Central memory CD8-positive, alpha-beta T cell (primary cell): ENCODE measurements around the gene MICAL2.

Experiments used
- ATAC-seq: fragments of 150-1000 bp; cut with Tn5 transposase; replicated peaks from 2 replicates; pipeline ENCODE4 v1.10.0; 2022; ENCODE audit warnings: mild to moderate bottlenecking, moderate FRiP score, moderate number of reproducible peaks; ENCODE audit not compliant: poor library complexity, severe bottlenecking; ENCODE audit errors: extremely low read depth
- DNase-seq, 2 donors: peaks; one replicate each; pipeline ENCODE4 v3.0.0; 2021; ENCODE audit warnings: low spot score in 2 of 2
- H3K27ac Mint-ChIP-seq: one replicate; pipeline ENCODE4 v1.8.0; 2022; ENCODE audit warnings: low read depth, mild to moderate bottlenecking, moderate library complexity, mixed read lengths
- H3K27me3 Mint-ChIP-seq: one replicate; pipeline ENCODE4 v1.8.0; 2022; ENCODE audit warnings: mixed read lengths
- H3K36me3 Mint-ChIP-seq: one replicate; pipeline ENCODE4 v1.8.0; 2022; ENCODE audit warnings: mild to moderate bottlenecking, moderate library complexity, mixed read lengths; ENCODE audit not compliant: insufficient read depth
- H3K4me1 Mint-ChIP-seq: one replicate; pipeline ENCODE4 v1.8.0; 2022; ENCODE audit warnings: mixed read lengths
- H3K4me3 Mint-ChIP-seq: one replicate; pipeline ENCODE4 v1.8.0; 2022; ENCODE audit warnings: mild to moderate bottlenecking, moderate library complexity, mixed read lengths
- H3K9me3 Mint-ChIP-seq: one replicate; pipeline ENCODE4 v1.8.0; 2022; ENCODE audit warnings: mixed read lengths

Gene MICAL2

DNA sequence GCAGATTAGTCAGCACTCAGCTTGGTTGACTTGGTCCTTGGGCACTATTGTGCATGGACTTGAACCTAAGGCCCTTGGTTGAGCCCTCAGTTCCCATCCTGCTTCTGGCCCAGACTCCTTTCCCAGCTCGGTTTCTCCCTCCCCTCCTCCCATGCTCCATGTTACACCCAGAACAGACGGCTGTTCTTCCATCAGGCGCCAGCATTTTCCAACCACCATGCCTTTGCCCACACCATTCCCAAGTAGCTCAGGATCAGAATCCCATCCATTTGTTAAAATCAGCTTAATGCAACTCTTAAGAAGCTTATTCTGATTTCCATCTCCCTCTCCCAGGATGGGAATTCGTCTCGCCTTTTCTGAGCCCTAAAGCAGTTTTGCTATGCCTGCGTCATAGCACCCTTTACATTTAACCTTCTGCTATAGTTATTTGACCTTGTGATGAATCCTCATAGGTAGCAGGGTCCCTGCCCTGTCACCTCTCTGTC, 110.7 kb downstream of the MICAL2 start:
- peaks cover 72% of the 10 kb centered on the region for H3K4me1 Mint-ChIP-seq
- no peak for DNase-seq
- H3K27me3 Mint-ChIP-seq, result no peaks in the 10 kb centered on the region
- peak overlapping the region; percentile 80 for H3K4me3 Mint-ChIP-seq
- no peak for ATAC-seq
- no peaks in the 10 kb centered on the region for H3K9me3 Mint-ChIP-seq
- H3K27ac Mint-ChIP-seq, result peak overlapping the region; percentile 79
- H3K36me3 Mint-ChIP-seq, result peaks cover 40% of the 10 kb centered on the region

DNA sequence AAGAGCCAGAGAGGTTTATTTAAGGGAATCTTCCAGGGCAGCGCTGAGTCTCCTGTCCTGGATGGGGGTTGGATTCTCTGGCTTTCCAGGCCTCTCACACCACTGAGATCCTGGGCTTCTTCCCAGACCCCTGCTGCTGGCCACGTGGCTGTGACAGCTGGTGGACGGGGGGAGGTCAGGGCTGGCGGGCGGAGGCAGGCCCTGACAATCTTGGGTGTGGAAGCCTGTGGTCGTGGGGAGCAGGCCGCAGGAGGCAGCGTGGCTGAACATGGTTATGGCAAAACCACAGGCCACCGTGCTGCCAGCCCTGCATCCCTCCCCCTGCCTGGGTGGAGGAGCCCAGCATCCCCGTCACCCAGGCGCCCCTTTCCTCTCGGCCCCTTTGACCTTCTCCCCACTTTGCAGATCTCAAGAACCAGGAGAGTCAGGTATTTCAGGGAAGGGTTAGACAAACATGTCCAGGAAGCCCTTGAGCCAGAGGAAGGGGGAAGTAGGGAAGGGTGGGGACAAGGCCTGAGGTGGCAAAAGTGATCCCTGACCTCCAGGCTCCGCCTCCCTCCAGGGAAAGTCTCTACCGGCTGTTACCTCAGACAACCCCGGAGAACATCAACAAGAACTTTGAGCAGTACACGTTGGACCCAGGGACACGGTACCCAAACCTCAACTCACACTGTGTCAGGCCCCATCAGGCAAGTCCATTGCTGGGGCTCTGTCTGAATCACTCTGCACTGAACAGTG, 111.8 kb downstream of the MICAL2 start:
- Mint-ChIP-seq H3K36me3 (peaks cover 45% of the 10 kb centered on the region), H3K9me3 (no peaks in the 10 kb centered on the region), H3K4me1 (peaks cover 68% of the 10 kb centered on the region), H3K4me3 (peak overlapping the region; percentile 80), H3K27ac (peak overlapping the region; percentile 79), H3K27me3 (no peaks in the 10 kb centered on the region)
- DNase-seq (no peak), ATAC-seq (no peak)

DNA sequence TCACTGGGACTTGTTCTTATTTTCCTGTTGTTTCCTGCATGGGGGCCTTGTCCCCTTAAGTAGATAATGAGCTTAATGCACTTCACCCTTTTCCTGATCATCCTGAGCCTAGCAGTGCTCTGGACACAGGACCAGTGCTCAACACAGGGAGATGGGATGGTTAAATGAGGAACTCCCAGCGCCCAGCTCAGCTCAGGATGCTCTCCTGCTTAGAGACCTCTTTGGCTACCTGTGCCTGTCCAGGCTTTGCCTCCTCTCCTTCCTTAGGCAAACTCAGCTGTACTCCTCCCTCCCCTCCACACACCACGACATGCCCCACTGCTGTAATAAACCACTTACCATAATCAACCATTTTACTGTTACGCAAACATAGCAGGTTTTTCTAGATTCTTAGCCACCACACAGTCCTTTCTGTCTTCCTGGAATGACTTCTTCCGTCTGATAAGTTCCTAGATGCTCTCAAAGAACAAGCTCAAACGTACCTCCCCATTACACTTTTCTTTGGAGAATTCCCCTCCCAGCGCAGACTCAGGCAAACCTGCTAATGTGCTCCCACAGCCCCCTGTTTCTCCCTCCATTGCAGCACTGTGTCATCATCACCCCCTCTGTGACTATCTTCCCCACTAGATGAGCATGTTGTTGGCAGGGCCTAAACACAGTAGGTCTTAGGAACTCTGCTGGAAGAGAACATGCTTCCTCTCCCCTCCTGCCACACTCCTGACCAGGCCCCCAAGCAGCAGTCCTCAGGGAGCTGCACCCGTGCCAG, 113.6 kb downstream of the MICAL2 start:
- no peaks in the 10 kb centered on the region for H3K9me3 Mint-ChIP-seq
- H3K4me1 Mint-ChIP-seq, result peaks cover 67% of the 10 kb centered on the region
- peak overlapping the region; percentile 80 for H3K4me3 Mint-ChIP-seq
- DNase-seq (no peak), ATAC-seq (peak; percentile 44)
- H3K27me3 Mint-ChIP-seq, result no peaks in the 10 kb centered on the region
- H3K36me3 Mint-ChIP-seq, result peaks cover 48% of the 10 kb centered on the region
- peak overlapping the region; percentile 97 for H3K27ac Mint-ChIP-seq

DNA sequence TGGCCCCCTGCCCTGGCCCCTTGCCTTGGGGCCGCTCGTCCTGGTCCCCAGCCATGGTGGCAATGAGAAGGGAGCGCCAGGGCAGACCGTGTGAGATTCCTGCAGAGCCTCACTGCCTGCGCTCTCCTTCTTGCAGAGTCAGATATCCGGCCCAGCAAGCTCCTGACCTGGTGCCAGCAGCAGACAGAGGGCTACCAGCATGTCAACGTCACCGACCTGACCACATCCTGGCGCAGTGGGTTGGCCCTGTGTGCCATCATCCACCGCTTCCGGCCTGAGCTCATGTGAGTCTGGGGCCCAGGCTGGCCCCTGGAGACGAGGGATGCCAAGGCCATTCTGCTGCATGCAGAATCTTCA, 114.1 kb downstream of the MICAL2 start:
- peak overlapping the region; percentile 80 for H3K4me3 Mint-ChIP-seq
- no peaks in the 10 kb centered on the region for H3K9me3 Mint-ChIP-seq
- H3K36me3 Mint-ChIP-seq, result peaks cover 44% of the 10 kb centered on the region
- peak overlapping the region; percentile 97 for H3K27ac Mint-ChIP-seq
- DNase-seq (peak; percentile 80 to 91), ATAC-seq (peak; percentile 96)
- H3K27me3 Mint-ChIP-seq, result no peaks in the 10 kb centered on the region
- peaks cover 67% of the 10 kb centered on the region for H3K4me1 Mint-ChIP-seq

DNA sequence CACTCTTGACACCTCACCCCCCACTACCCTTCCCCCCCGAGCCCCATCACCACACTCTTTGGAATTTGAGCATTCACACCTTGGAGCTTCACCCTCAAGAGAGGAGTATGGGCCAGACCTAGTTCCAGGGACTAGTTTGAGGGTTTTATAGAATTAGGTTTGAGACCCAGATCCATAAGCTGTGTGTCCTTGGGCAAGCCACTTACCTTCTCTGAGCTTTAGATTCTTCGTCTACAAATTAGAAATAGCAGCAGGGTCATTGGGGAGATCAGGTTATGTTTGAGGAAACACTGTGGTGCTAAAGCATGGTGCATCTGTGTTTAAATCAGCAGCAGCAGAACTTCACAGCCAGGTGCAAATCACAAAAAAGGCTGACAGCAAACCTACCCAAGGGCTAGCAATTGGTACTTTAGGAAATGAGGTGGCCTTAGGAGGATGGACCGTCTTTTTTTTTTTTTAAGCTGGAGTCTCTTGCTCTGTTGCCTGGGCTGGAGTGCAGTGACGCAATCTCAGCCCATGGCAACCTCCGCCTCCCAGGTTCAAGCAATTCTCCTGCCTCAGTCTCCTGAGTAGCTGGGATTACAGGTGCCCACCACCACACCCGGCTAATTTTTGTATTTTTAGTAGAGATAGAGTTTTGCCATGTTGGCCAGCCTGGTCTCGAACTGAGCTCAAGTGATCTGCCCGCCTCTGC, 114.8 kb downstream of the MICAL2 start:
- Mint-ChIP-seq H3K36me3 (peaks cover 45% of the 10 kb centered on the region), H3K4me1 (peaks cover 60% of the 10 kb centered on the region), H3K27ac (peak overlapping the region; percentile 97), H3K4me3 (peak overlapping the region; percentile 80), H3K9me3 (no peaks in the 10 kb centered on the region), H3K27me3 (no peaks in the 10 kb centered on the region)
- ATAC-seq (no peak), DNase-seq (no peak)

DNA sequence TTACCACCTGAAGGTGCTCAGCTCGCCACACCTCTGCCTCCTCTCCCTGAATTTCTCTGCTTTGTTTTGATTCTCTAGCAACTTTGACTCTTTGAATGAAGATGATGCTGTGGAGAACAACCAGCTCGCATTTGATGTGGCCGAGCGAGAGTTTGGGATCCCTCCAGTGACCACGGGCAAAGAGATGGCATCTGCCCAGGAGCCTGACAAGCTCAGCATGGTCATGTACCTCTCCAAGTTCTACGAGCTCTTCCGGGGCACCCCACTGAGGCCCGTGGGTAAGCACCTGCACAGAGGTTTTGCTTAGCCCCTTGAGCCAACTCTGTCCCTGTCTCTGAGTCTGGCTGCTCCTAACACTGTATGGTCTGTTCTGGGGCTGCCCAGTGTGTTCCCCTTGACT, 115.7 kb downstream of the MICAL2 start:
- no peak for DNase-seq
- no peaks in the 10 kb centered on the region for H3K9me3 Mint-ChIP-seq
- no peak for ATAC-seq
- no peaks in the 10 kb centered on the region for H3K27me3 Mint-ChIP-seq
- H3K27ac Mint-ChIP-seq, result peak overlapping the region; percentile 97
- H3K4me1 Mint-ChIP-seq, result peaks cover 56% of the 10 kb centered on the region
- H3K4me3 Mint-ChIP-seq, result no peak overlapping the region
- peaks cover 44% of the 10 kb centered on the region for H3K36me3 Mint-ChIP-seq

DNA sequence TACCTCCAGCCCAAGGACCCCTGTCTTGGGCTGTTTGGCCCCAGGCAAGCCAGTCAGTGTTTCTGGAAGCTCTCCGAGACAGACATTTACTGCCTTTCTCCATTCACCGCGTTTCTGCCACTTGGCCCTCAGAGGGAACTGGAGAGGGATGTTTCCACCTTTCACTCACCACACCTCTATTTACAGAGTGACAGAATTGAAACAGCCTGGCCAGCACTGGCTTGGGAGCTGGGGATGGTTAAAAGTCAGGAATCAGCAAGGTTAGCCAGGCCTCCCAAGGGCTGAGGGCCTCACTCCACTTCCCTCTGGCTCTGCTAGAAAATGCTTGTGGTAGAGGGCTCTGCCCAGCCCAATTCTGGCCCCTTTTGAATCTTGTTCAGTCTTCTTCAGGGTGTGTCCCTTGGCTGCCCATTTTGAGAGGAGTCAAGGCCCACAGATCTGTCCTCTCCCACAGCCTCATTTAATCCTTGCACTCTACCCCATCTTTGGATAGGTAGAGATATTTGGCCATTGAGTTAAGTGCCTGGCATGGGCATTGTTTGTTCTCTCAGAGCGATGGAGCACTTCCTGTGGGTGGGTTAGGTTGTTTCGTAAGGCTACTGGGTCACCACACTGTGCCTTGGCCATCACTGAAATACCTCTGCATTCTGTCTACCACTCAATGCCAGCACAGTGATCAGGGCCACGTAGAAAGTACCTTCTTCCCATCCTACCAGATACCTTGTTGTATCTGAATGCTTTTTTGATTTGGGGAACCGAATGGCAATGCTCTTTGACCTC, 119.2 kb downstream of the MICAL2 start:
- Mint-ChIP-seq H3K4me3 (no peak overlapping the region), H3K9me3 (no peaks in the 10 kb centered on the region), H3K36me3 (peaks cover 34% of the 10 kb centered on the region), H3K27ac (peak overlapping the region; percentile 6), H3K27me3 (no peaks in the 10 kb centered on the region), H3K4me1 (peaks cover 30% of the 10 kb centered on the region)
- ATAC-seq (no peak), DNase-seq (no peak)

DNA sequence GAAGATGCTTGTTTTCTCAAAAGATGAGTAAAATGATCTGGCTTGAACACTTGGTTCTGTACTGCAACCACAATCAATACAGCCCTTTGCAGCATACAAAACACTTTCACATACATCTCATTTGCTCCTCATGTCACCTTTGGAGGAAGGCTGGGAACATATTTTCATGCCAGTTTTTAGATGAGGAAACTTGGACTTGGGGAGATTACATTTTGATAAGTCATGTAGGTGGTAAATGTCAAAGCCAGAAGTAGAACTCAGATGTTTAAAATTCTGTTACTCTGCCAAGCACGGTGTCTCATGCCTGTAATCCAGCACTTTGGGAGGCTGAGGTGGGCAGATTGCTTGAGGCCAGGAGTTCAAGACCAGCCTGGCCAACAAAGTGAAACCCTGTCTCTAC, 121.8 kb downstream of the MICAL2 start:
- peaks cover 39% of the 10 kb centered on the region for H3K4me1 Mint-ChIP-seq
- ATAC-seq (no peak), DNase-seq (no peak)
- no peaks in the 10 kb centered on the region for H3K27me3 Mint-ChIP-seq
- H3K9me3 Mint-ChIP-seq, result no peaks in the 10 kb centered on the region
- peak overlapping the region; percentile 44 for H3K27ac Mint-ChIP-seq
- no peak overlapping the region for H3K4me3 Mint-ChIP-seq
- H3K36me3 Mint-ChIP-seq, result peaks cover 28% of the 10 kb centered on the region

- Mint-ChIP-seq H3K27ac (peak overlapping the region; percentile 97), H3K4me1 (peaks cover 39% of the 10 kb centered on the region), H3K9me3 (no peaks in the 10 kb centered on the region), H3K27me3 (no peaks in the 10 kb centered on the region), H3K36me3 (peaks cover 27% of the 10 kb centered on the region), H3K4me3 (no peak overlapping the region)
- no peak for ATAC-seq
- DNase-seq, result no peak
Observed at GRCh38 chr11:12232817-12233601, 122.6 kb downstream of the MICAL2 start.

GRCh38 chr11:12233602-12233925, 123.2 kb downstream of the MICAL2 start:
- Mint-ChIP-seq H3K27ac (peak overlapping the region; percentile 97), H3K4me3 (no peak overlapping the region), H3K36me3 (peaks cover 26% of the 10 kb centered on the region), H3K27me3 (no peaks in the 10 kb centered on the region), H3K4me1 (peaks cover 35% of the 10 kb centered on the region), H3K9me3 (no peaks in the 10 kb centered on the region)
- ATAC-seq (no peak), DNase-seq (no peak)

DNA sequence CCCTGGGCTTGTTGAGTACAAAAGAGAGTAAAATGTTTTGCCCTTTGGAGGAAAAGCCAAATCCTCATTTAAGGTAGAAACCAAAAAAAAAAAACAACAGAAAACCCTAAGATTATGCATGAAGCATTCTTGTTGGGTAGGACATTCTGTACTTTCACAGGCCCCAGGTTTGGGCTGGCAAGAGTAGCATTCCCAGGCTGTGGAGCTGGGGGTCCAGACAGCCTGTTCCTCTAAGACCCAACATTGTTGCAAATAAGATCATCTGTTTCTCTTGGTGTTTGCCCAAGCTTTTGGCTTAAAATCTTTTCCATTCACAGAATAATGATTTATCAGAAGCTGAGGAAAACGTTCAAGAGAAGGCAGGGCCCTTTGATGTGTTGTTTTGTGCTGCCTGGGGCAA, 123.8 kb downstream of the MICAL2 start:
- Mint-ChIP-seq H3K27me3 (no peaks in the 10 kb centered on the region), H3K4me1 (peaks cover 32% of the 10 kb centered on the region)
- no peak for DNase-seq

More for the DNA sequence above, 123.8 kb downstream of the MICAL2 start:
- Mint-ChIP-seq H3K9me3 (no peaks in the 10 kb centered on the region), H3K4me3 (peak overlapping the region; percentile 58), H3K27ac (peak overlapping the region; percentile 97), H3K36me3 (peaks cover 25% of the 10 kb centered on the region)
- ATAC-seq, result no peak
